Suprapubic skin (tissue), 3 donors: ENCODE measurements around the gene ACYP2.

Experiments used
- CTCF ChIP-seq, 2 donors: fragments of 200-600 bp in 1 of 2; fragments of 450-650 bp in 1 of 2; sonication (generic) in 1 of 2; IDR thresholded peaks; one replicate each; pipeline ENCODE4 v1.5.1; 2016 to 2019; ENCODE audit warnings: antibody characterized with exemption in 2 of 2, mild to moderate bottlenecking in 1 of 2, moderate library complexity in 1 of 2
- EP300 ChIP-seq: sonication (generic); formaldehyde crosslinking; IDR thresholded peaks from one replicate; pipeline ENCODE4 v1.6.1; 2017; ENCODE audit warnings: antibody characterized with exemption
- POLR2A ChIP-seq, 2 donors: fragments of 450-650 bp; IDR thresholded peaks; one replicate each; pipeline ENCODE4 v1.6.1; 2017; ENCODE audit warnings: antibody characterized with exemption in 2 of 2, mild to moderate bottlenecking in 2 of 2, moderate library complexity in 2 of 2

GRCh38 chr2:54258166-54258565 is 142.8 kb downstream of the ACYP2 start:
- TF ChIP-seq CTCF (IDR thresholded peaks at IDR 0.05) (no peak), EP300 (no peak), POLR2A (IDR thresholded peaks at IDR 0.05) (no peak)
